ENCODE data around the gene TMEM225B.

The TMEM225B gene

DNA sequence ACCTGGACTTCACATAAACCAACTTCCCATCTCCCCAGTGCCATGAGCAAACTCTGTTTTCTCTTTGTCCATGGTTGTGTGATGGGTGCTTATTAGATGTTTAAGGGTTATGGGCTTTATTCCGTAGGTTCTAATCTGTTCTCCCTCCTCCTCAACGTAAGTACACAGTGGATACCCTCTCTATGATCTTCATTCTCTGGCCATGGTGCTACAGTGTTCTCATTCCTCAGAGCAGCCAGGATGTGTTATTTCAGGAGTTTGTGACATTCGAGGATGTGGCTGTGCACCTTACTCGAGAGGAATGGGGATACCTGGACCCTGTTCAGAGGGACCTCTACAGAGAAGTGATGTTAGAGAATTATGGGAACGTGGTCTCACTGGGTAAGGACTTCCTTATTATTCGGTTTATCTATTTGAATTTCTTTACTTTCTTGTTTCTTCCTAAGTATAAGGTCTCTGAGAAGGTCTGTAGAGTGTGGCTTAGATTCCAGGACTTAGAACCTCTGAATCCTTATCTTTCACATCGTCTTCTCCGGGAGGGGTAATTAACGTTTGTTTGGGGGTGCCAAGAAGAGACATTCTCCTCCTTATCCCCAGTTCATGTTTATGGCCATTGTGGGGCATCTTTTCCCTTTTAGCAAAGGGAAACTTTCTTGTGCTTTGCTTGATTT lies 35.8 kb upstream of the TMEM225B start:
- TF ChIP-seq GATA2 (IDR thresholded peaks at IDR 0.05; ENCODE audit: low read depth, low read length): no peak

- TF ChIP-seq GATA2 (IDR thresholded peaks at IDR 0.05; ENCODE audit: low read depth, low read length): no peak
- TF ChIP-seq GATA3 (IDR thresholded peaks at IDR 0.05; ENCODE audit: low read depth, low read length): no peak
These were observed 35.2 kb upstream of the TMEM225B start for GRCh38 chr7:99562832-99563231.

DNA sequence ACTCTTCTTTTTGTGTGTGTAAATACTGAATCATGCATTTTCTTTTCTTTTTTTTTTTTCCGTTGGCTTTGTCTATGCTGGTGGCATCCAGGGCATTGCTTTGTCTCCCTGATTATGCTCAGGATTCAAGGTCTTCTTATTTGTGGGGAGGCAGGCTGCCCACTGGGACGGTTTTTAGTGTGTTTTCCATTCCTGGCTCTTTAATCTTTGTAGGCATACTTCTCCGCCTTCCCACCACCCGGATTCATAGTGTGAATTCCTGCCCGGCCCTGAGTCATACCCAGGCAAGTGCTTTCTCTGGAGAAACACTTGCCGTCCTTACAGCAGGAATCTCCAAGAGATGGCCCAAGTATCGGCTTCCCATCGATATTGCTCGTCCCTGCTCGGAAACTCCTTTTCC lies 34.4 kb upstream of the TMEM225B start:
- TF ChIP-seq GATA2 (IDR thresholded peaks at IDR 0.05; ENCODE audit: low read depth, low read length) (no peak), GATA3 (IDR thresholded peaks at IDR 0.05; ENCODE audit: low read depth, low read length) (no peak)

DNA sequence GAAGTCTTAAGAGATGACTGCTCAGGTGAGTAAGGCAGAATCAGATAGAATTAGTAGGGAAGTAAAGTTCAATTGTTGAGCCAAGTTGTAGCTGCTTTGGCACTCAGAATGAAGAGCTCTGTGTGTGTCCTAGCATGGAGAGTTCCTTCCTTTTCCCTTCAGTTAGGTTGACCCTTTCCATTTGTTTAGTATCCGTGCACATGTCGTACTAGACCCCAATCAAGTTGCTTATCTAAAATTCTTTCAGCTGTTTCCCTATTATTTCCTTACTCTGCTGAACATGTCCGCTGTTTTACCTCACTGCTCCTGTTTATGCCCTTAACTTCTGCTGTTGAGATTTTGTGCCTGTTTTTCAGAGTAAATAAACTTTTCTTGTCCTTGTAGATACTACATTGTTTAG lies 26.3 kb upstream of the TMEM225B start:
- no peak for TF ChIP-seq GATA2 (IDR thresholded peaks at IDR 0.05; ENCODE audit: low read depth, low read length)
- no peak for TF ChIP-seq GATA3 (IDR thresholded peaks at IDR 0.05; ENCODE audit: low read depth, low read length)

- TF ChIP-seq GATA2 (IDR thresholded peaks at IDR 0.05; ENCODE audit: low read depth, low read length): no peak
- no peak for TF ChIP-seq GATA3 (IDR thresholded peaks at IDR 0.05; ENCODE audit: low read depth, low read length)
These were observed 24.8 kb upstream of the TMEM225B start for GRCh38 chr7:99573257-99573656.

- TF ChIP-seq GATA3 (IDR thresholded peaks at IDR 0.05; ENCODE audit: low read depth, low read length): no peak
These were observed 21.8 kb upstream of the TMEM225B start for GRCh38 chr7:99576251-99576650.

DNA sequence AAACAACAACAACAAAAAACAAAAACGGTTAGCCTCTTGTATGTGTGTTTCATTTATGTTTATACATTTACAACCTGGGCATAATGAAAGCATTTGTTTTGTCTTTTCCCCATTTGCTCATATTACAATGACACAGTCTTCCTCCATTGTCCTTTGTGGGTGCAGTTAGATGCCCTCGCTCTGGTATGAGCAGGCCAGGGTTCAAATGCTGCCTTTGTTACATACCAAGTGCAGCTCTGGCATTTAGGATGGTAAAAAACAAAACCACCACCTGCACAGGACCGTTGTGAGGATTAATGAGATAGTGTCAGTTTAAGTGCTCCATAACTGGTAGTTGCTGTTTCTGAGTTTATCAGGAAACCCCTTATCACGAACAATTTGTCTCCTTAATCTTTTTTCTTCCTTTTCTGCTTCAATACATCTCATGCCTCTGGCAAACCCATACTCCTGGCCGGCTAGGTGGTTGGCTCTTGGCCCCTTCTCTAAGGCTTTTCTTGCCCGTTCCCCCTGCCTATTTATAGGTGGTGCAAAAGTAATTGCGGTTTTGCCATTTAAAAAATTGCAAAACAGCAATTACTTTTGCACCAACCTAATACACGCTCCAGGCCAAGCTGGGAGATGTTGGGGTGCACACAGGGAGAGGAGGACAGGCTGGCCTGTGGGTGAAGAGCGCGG lies 18.6 kb upstream of the TMEM225B start:
- TF ChIP-seq GATA3 (IDR thresholded peaks at IDR 0.05; ENCODE audit: low read depth, low read length) (no peak), GATA2 (IDR thresholded peaks at IDR 0.05; ENCODE audit: low read depth, low read length) (no peak)

- TF ChIP-seq GATA3 (IDR thresholded peaks at IDR 0.05; ENCODE audit: low read depth, low read length) (no peak), GATA2 (IDR thresholded peaks at IDR 0.05; ENCODE audit: low read depth, low read length) (0 out of 2 replicates have a peak, but pooled peaks have one; percentile 94)
These were observed 17.9 kb upstream of the TMEM225B start for GRCh38 chr7:99579956-99580777.

GRCh38 chr7:99588868-99589267 lies 9.2 kb upstream of the TMEM225B start:
- no peak for TF ChIP-seq GATA2 (IDR thresholded peaks at IDR 0.05; ENCODE audit: low read depth, low read length)
- no peak for TF ChIP-seq GATA3 (IDR thresholded peaks at IDR 0.05; ENCODE audit: low read depth, low read length)

DNA sequence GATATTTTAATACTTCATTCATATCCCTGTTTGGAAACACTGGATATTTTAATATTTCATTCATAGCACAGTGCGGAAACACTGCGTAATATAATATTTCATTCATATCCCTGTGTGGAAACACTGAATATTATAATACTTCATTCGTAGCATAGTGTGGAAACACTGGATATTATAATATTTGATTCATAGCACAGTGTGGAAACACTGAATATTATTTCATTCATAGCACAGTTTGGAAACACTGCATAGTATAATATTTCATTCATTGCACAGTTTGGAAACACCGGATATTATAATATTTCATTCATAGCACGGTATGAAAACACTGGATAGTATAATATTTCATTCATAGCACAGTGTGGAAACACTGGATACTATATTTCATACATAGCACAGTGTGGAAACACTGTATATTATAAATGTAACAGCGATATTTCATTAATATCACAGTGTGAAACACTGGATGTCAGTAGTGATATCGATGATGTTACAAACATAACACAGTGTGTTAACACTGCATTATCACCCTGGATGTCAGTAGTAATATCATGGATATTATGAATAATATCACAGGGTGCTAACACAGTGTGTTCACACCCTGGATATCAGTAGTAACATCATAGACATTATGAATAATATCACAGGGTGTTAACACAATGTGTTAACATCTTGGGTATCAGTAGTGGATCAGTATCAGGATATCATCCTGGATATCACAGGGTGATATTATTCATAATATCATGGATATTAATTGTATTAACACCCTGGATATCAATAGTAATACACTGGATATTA lies 2.9 kb upstream of the TMEM225B start:
- TF ChIP-seq GATA3 (IDR thresholded peaks at IDR 0.05; ENCODE audit: low read depth, low read length) (no peak), GATA2 (IDR thresholded peaks at IDR 0.05; ENCODE audit: low read depth, low read length) (no peak)

GRCh38 chr7:99596408-99596955 lies 1.6 kb upstream of the TMEM225B start:
- TF ChIP-seq GATA2 (IDR thresholded peaks at IDR 0.05; ENCODE audit: low read depth, low read length) (no peak), GATA3 (IDR thresholded peaks at IDR 0.05; ENCODE audit: low read depth, low read length) (no peak)

GRCh38 chr7:99599836-99600235 lies 1.8 kb downstream of the TMEM225B start:
- TF ChIP-seq GATA3 (IDR thresholded peaks at IDR 0.05; ENCODE audit: low read depth, low read length) (no peak), GATA2 (IDR thresholded peaks at IDR 0.05; ENCODE audit: low read depth, low read length) (no peak)

GRCh38 chr7:99601656-99602310 lies 3.7 kb downstream of the TMEM225B start:
- no peak for TF ChIP-seq GATA2 (IDR thresholded peaks at IDR 0.05; ENCODE audit: low read depth, low read length)
